C4-2B (cell line): ENCODE results near the gene SORL1.

Experiments
- H3K27ac ChIP-seq: fragments of 450-650 bp; 2 replicates; pipeline ENCODE4 v1.5.1; 2017
- CTCF ChIP-seq: fragments of 450-650 bp; conservative IDR thresholded peaks from 2 replicates; pipeline ENCODE4 v1.5.1; 2017; ENCODE audit warnings: mild to moderate bottlenecking
- ZFX ChIP-seq: fragments of 450-650 bp; IDR thresholded peaks from 2 replicates; pipeline ENCODE4 v1.6.1; 2017

SORL1 gene

GRCh38 chr11:121455115-121455514 is 3.0 kb downstream of the SORL1 start:
- H3K27ac ChIP-seq: no peak overlapping the region
- TF ChIP-seq CTCF (no peak), ZFX (no peak)

- H3K27ac ChIP-seq: no peak overlapping the region
- no peak for TF ChIP-seq ZFX
- no peak for TF ChIP-seq CTCF
Observed at GRCh38 chr11:121456151-121456550, 4.0 kb downstream of the SORL1 start.

- no peak overlapping the region for H3K27ac ChIP-seq
- TF ChIP-seq ZFX (no peak), CTCF (no peak)
Observed at GRCh38 chr11:121456816-121457431, 4.8 kb downstream of the SORL1 start.

- TF ChIP-seq CTCF: no peak
- no peak for TF ChIP-seq ZFX
- H3K27ac ChIP-seq: no peak overlapping the region
Observed at GRCh38 chr11:121458551-121458950, 6.4 kb downstream of the SORL1 start.

GRCh38 chr11:121459413-121460017 is 7.4 kb downstream of the SORL1 start:
- H3K27ac ChIP-seq: peak overlapping the region; percentile 3; the same call in 1 of the 2 replicates
- TF ChIP-seq CTCF (no peak), ZFX (no peak)

- TF ChIP-seq CTCF: no peak
- no peak for TF ChIP-seq ZFX
- H3K27ac ChIP-seq: peak overlapping the region; percentile 55
Observed at GRCh38 chr11:121460941-121461514, 8.9 kb downstream of the SORL1 start.

GRCh38 chr11:121461843-121462242 is 9.7 kb downstream of the SORL1 start:
- TF ChIP-seq CTCF (no peak), ZFX (no peak)
- H3K27ac ChIP-seq: no peak overlapping the region; the same call in 1 of the 2 replicates
